A549 treated with AZD2906 at 1 μM for 4 hours (cell line): ENCODE measurements around the gene CLSTN2. TPM values are rescaled to one million over a fixed set of nuclear protein-coding genes. Genes with fewer than 3 reads are reported as not detected.

Source experiments
- total RNA-seq: library from RNA; stranded (reverse); fragments of 200-300 nt; extraction: Qiagen RNA extraction; gene quantifications from 5 replicates; pipeline ENCODE4 v1.2.3, GENCODE V29; 2022

CLSTN2 gene
- total RNA-seq: 0.02 to 0.07 TPM (median 0.02 TPM) in 5 replicates

GRCh38 chr3:139935016-139935865 is at the start of gene CLSTN2:
Gene CLSTN2, plus strand, starts transcription at chr3:139935185.

